Kidney epithelial cell (primary cell): Measurements from ENCODE around the gene GPC6. TPM values are rescaled to one million over a fixed set of nuclear protein-coding genes. Genes with fewer than 3 reads are reported as not detected.

Experiments
- DNase-seq: peaks from one replicate; pipeline ENCODE4 v3.0.0-alpha.2; 2010; ENCODE audit warnings: low read depth
- H3K27me3 ChIP-seq: 2 replicates; pipeline ENCODE4 v1.6.0; 2011; ENCODE audit warnings: low read length; ENCODE audit not compliant: control insufficient read depth, insufficient read depth
- H3K36me3 ChIP-seq: 2 replicates; pipeline ENCODE4 v1.5.1; 2011; ENCODE audit warnings: low read length; ENCODE audit not compliant: control insufficient read depth, insufficient read depth
- H3K4me3 ChIP-seq: 2 replicates; pipeline ENCODE4 v1.5.1; 2011; ENCODE audit warnings: low read depth, mild to moderate bottlenecking, control low read depth, low read length
- CTCF ChIP-seq: IDR thresholded peaks from 2 replicates; pipeline ENCODE4 v1.5.1; 2011; ENCODE audit warnings: mild to moderate bottlenecking, moderate library complexity, low read length, control low read depth, inconsistent platforms; ENCODE audit not compliant: insufficient read depth, poor library complexity, severe bottlenecking
- total RNA-seq: library from RNA; depleted of rRNA; stranded (reverse); fragments of >200 nt; gene quantifications from 2 replicates; pipeline ENCODE4 v1.2.3, GENCODE V29; 2015

Gene GPC6
- total RNA-seq, 1 donor from 2014 or later: 62.7 TPM

GRCh38 chr13:93409001-93409400, 182.4 kb downstream of the GPC6 start:
- no peak for DNase-seq
- no peaks in the 10 kb centered on the region for H3K27me3 ChIP-seq
- H3K4me3 ChIP-seq: no peak overlapping the region
- TF ChIP-seq CTCF: no peak
- H3K36me3 ChIP-seq: no peaks in the 10 kb centered on the region

GRCh38 chr13:93409816-93410215, 183.2 kb downstream of the GPC6 start:
- no peak overlapping the region for H3K4me3 ChIP-seq
- no peak for TF ChIP-seq CTCF
- DNase-seq: no peak
- no peaks in the 10 kb centered on the region for H3K36me3 ChIP-seq
- no peaks in the 10 kb centered on the region for H3K27me3 ChIP-seq

GRCh38 chr13:93411186-93411680, 184.6 kb downstream of the GPC6 start:
- Histone ChIP-seq H3K4me3 (no peak overlapping the region), H3K36me3 (no peaks in the 10 kb centered on the region)
- DNase-seq: no peak

GRCh38 chr13:93412676-93413075, 186.1 kb downstream of the GPC6 start:
- no peaks in the 10 kb centered on the region for H3K36me3 ChIP-seq
- DNase-seq: no peak
- no peaks in the 10 kb centered on the region for H3K27me3 ChIP-seq
- H3K4me3 ChIP-seq: no peak overlapping the region
- no peak for TF ChIP-seq CTCF

More at GRCh38 chr13:93411186-93411680, 184.6 kb downstream of the GPC6 start:
- TF ChIP-seq CTCF: no peak
- H3K27me3 ChIP-seq: no peaks in the 10 kb centered on the region

GRCh38 chr13:93413972-93414717, 187.5 kb downstream of the GPC6 start:
- Histone ChIP-seq H3K36me3 (no peaks in the 10 kb centered on the region), H3K4me3 (no peak overlapping the region), H3K27me3 (no peaks in the 10 kb centered on the region)
- no peak for DNase-seq
- TF ChIP-seq CTCF: no peak

GRCh38 chr13:93416736-93417355, 190.2 kb downstream of the GPC6 start:
- H3K27me3 ChIP-seq: no peaks in the 10 kb centered on the region
- no peak overlapping the region for H3K4me3 ChIP-seq
- TF ChIP-seq CTCF: no peak
- no peak for DNase-seq
- no peaks in the 10 kb centered on the region for H3K36me3 ChIP-seq
